Osteoblast (primary cell): ENCODE measurements around the gene CIDEA. TPM values are rescaled to one million over a fixed set of nuclear protein-coding genes. Genes with fewer than 3 reads are reported as not detected.

Experiments
- DNase-seq: peaks from one replicate; pipeline ENCODE4 v3.0.0; 2011; ENCODE audit warnings: low spot score, mixed read lengths; ENCODE audit not compliant: insufficient read length; ENCODE audit errors: missing footprints
- H2AFZ ChIP-seq: 2 replicates; pipeline ENCODE4 v1.6.0; 2011; ENCODE audit warnings: mild to moderate bottlenecking, low read length
- H3K27ac ChIP-seq: 2 replicates; pipeline ENCODE4 v1.5.1; 2011; ENCODE audit warnings: mild to moderate bottlenecking, low read depth, low read length, moderate library complexity
- H3K27me3 ChIP-seq: 2 replicates; pipeline ENCODE4 v1.6.0; 2012; ENCODE audit warnings: mild to moderate bottlenecking, control low read depth, inconsistent platforms, low read length, moderate library complexity; ENCODE audit not compliant: insufficient read depth
- H3K36me3 ChIP-seq: 2 replicates; pipeline ENCODE4 v1.5.1; 2011; ENCODE audit warnings: mild to moderate bottlenecking, low read length, control low read depth, moderate library complexity; ENCODE audit not compliant: insufficient read depth
- H3K4me1 ChIP-seq: 2 replicates; pipeline ENCODE4 v1.5.1; 2011; ENCODE audit warnings: mild to moderate bottlenecking, low read length, control low read depth, moderate library complexity; ENCODE audit not compliant: insufficient read depth
- H3K4me2 ChIP-seq: 2 replicates; pipeline ENCODE4 v1.6.0; 2011; ENCODE audit warnings: mild to moderate bottlenecking, low read length; ENCODE audit not compliant: insufficient read depth
- H3K4me3 ChIP-seq: fragments of 200-600 bp; sonication (generic); 3 replicates; pipeline ENCODE4 v1.5.1; 2012; ENCODE audit warnings: mild to moderate bottlenecking, low read length, inconsistent platforms; ENCODE audit not compliant: insufficient read depth
- H3K79me2 ChIP-seq: 2 replicates; pipeline ENCODE4 v1.6.0; 2012; ENCODE audit warnings: mild to moderate bottlenecking, low read length, control low read depth, inconsistent platforms; ENCODE audit not compliant: insufficient read depth
- H3K9me3 ChIP-seq: 2 replicates; pipeline ENCODE4 v1.5.1; 2011; ENCODE audit warnings: low read depth, low read length, control low read depth
- H4K20me1 ChIP-seq: 2 replicates; pipeline ENCODE4 v1.6.0; 2012; ENCODE audit warnings: mild to moderate bottlenecking, low read length, control low read depth; ENCODE audit not compliant: insufficient read depth
- total RNA-seq: library from RNA; depleted of rRNA; stranded (reverse); fragments of >200 nt; gene quantifications from 2 replicates; pipeline ENCODE4 v1.2.3, GENCODE V29; 2012
- TF ChIP-seq, protein P1 (sequence below): IDR thresholded peaks from 2 replicates; pipeline ENCODE4 v1.5.1; 2011; ENCODE audit warnings: mild to moderate bottlenecking, low read depth, low read length, moderate library complexity; ENCODE audit errors: extremely low read depth

Gene CIDEA
- total RNA-seq, 1 donor = not detected

- H3K27me3 ChIP-seq = no peaks in the 10 kb centered on the region
- TF ChIP-seq, protein P1, sequence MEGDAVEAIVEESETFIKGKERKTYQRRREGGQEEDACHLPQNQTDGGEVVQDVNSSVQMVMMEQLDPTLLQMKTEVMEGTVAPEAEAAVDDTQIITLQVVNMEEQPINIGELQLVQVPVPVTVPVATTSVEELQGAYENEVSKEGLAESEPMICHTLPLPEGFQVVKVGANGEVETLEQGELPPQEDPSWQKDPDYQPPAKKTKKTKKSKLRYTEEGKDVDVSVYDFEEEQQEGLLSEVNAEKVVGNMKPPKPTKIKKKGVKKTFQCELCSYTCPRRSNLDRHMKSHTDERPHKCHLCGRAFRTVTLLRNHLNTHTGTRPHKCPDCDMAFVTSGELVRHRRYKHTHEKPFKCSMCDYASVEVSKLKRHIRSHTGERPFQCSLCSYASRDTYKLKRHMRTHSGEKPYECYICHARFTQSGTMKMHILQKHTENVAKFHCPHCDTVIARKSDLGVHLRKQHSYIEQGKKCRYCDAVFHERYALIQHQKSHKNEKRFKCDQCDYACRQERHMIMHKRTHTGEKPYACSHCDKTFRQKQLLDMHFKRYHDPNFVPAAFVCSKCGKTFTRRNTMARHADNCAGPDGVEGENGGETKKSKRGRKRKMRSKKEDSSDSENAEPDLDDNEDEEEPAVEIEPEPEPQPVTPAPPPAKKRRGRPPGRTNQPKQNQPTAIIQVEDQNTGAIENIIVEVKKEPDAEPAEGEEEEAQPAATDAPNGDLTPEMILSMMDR = no peak
- no peak overlapping the region for H3K27ac ChIP-seq
These were observed 37.5 kb downstream of the CIDEA start for GRCh38 chr18:12291690-12292089.

DNA sequence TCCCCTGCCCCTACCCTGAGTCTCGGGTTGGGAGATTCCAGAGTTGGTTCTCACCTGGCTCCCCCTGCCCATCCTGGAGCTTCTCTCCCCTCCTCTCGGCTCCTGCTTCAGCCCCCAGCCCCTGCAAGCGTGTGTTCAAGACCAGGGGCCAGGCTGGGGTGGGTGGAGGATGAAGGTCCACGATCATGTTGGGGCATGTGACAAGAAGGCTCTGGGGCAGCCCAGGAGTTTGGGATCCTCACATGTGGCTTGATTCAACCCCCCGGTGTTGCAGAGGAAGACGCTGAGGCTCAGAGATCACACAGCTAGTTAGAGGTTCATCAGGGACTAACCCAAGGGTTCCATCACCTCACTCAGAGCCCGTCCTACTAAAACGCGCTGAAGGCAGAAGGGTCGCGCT, 39.7 kb downstream of the CIDEA start:
- H3K36me3 ChIP-seq = no peaks in the 10 kb centered on the region
- H2AFZ ChIP-seq = no peak overlapping the region
- H3K4me2 ChIP-seq = no peak overlapping the region
- H4K20me1 ChIP-seq = no peaks in the 10 kb centered on the region
- DNase-seq = no peak
- H3K27ac ChIP-seq = no peak overlapping the region
- no peaks in the 10 kb centered on the region for H3K79me2 ChIP-seq
- TF ChIP-seq, protein P1 = no peak
- peaks cover 18% of the 10 kb centered on the region for H3K4me1 ChIP-seq
- no peak overlapping the region for H3K4me3 ChIP-seq
- H3K9me3 ChIP-seq = no peaks in the 10 kb centered on the region
- H3K27me3 ChIP-seq = no peaks in the 10 kb centered on the region

More at GRCh38 chr18:12291690-12292089, 37.5 kb downstream of the CIDEA start:
- no peak overlapping the region for H3K4me3 ChIP-seq
- H3K4me2 ChIP-seq = no peak overlapping the region
- no peaks in the 10 kb centered on the region for H4K20me1 ChIP-seq
- no peaks in the 10 kb centered on the region for H3K79me2 ChIP-seq
- H3K36me3 ChIP-seq = no peaks in the 10 kb centered on the region
- H2AFZ ChIP-seq = no peak overlapping the region
- no peak for DNase-seq
- peaks cover 23% of the 10 kb centered on the region for H3K4me1 ChIP-seq
- H3K9me3 ChIP-seq = no peaks in the 10 kb centered on the region

GRCh38 chr18:12295389-12296086, 41.4 kb downstream of the CIDEA start:
- Histone ChIP-seq H4K20me1 (no peaks in the 10 kb centered on the region), H3K36me3 (no peaks in the 10 kb centered on the region), H2AFZ (peak overlapping the region; percentile 47), H3K4me3 (no peak overlapping the region), H3K27me3 (no peaks in the 10 kb centered on the region), H3K79me2 (no peaks in the 10 kb centered on the region), H3K9me3 (no peaks in the 10 kb centered on the region), H3K27ac (peak overlapping the region; percentile 79), H3K4me1 (peaks cover 15% of the 10 kb centered on the region), H3K4me2 (peak overlapping the region; percentile 13)
- TF ChIP-seq, protein P1 = no peak
- peak; percentile 77 for DNase-seq

DNA sequence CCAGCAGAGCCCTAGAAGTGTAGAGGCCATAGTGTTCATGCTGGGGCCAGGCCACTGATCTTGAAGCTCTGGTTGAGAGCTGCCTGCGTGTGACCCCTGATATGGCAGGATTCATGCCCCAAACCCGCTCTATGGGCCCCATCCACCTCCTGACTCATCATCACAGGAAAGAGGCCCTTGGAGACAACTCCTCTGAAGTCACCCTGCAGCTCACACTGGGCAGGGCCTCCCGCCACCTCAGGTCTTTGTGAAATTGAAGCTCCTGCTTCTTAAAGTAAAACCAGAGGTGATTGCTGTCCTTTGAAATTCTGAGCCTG, 41.9 kb downstream of the CIDEA start:
- no peaks in the 10 kb centered on the region for H3K36me3 ChIP-seq
- no peaks in the 10 kb centered on the region for H3K79me2 ChIP-seq
- peak overlapping the region; percentile 79 for H3K27ac ChIP-seq
- H3K27me3 ChIP-seq = no peaks in the 10 kb centered on the region
- no peaks in the 10 kb centered on the region for H3K9me3 ChIP-seq
- no peak for DNase-seq
- H2AFZ ChIP-seq = peak overlapping the region; percentile 47
- H3K4me2 ChIP-seq = peak overlapping the region; percentile 13
- H3K4me3 ChIP-seq = no peak overlapping the region
- no peaks in the 10 kb centered on the region for H4K20me1 ChIP-seq
- TF ChIP-seq, protein P1 = no peak
- H3K4me1 ChIP-seq = peaks cover 15% of the 10 kb centered on the region
